ENCODE results near the gene MRPL52. TPM values are rescaled to one million over a fixed set of nuclear protein-coding genes. Genes with fewer than 3 reads are reported as not detected.
A peak's percentile ranks its signal among the peaks of the same experiment; 100 is the strongest.

Gene MRPL52
- total and polyA plus RNA-seq, 2 of the 13 experiments (the other 11 are each of a cell fraction or from before 2014, with no cell fraction given), result 118 to 329 TPM

GRCh38 chr14:22854963-22855724 is 25.5 kb downstream of the MRPL52 start (continued):
- TF ChIP-seq POLR2AphosphoS2 (IDR thresholded peaks at IDR 0.05; ENCODE audit: low read depth, low read length), result no peak
- no peak for TF ChIP-seq ZNF331 (CRISPR knock-in tag; IDR thresholded peaks at IDR 0.05)
- TF ChIP-seq ZNF678 (CRISPR knock-in tag; IDR thresholded peaks at IDR 0.05), result no peak
- TF ChIP-seq ELK4 (CRISPR knock-in tag; IDR thresholded peaks at IDR 0.05; ENCODE audit: borderline replicate concordance), result no peak
- no peak for TF ChIP-seq ZNF383 (CRISPR knock-in tag; IDR thresholded peaks at IDR 0.05; ENCODE audit: borderline replicate concordance)
- TF ChIP-seq ZFP36L1 (CRISPR knock-in tag; IDR thresholded peaks at IDR 0.05), result no peak
- peak; percentile 15; the same call in 1 of the 2 replicates for TF ChIP-seq ELF1 (CRISPR knock-in tag; IDR thresholded peaks at IDR 0.05)
- TF ChIP-seq THAP7 (CRISPR knock-in tag; IDR thresholded peaks at IDR 0.05), result 0 out of 2 replicates have a peak, but pooled peaks have one; percentile 26
- no peak for TF ChIP-seq ZNF510 (CRISPR knock-in tag; IDR thresholded peaks at IDR 0.05; ENCODE audit: low read depth)
- no peak for TF ChIP-seq TBP (CRISPR knock-in tag; IDR thresholded peaks at IDR 0.05)
- TF ChIP-seq CAMTA2 (CRISPR knock-in tag; IDR thresholded peaks at IDR 0.05; ENCODE audit: borderline replicate concordance), result no peak
- no peak for TF ChIP-seq PREB (CRISPR knock-in tag; IDR thresholded peaks at IDR 0.05)
- peak; percentile 47; the same call in 1 of the 2 replicates for TF ChIP-seq FOXA3 (CRISPR knock-in tag; IDR thresholded peaks at IDR 0.05)
- no peak for TF ChIP-seq BRCA1 (CRISPR knock-in tag; IDR thresholded peaks at IDR 0.05)
- TF ChIP-seq ZNF644 (CRISPR knock-in tag; IDR thresholded peaks at IDR 0.05; ENCODE audit: low read depth), result no peak
- no peak for TF ChIP-seq THAP9 (CRISPR knock-in tag; IDR thresholded peaks at IDR 0.05; ENCODE audit: borderline replicate concordance)
- no peak for TF ChIP-seq THYN1 (CRISPR knock-in tag; IDR thresholded peaks at IDR 0.05; ENCODE audit: borderline replicate concordance, low read depth)
- no peak for TF ChIP-seq NR2F6 (IDR thresholded peaks at IDR 0.05)
- TF ChIP-seq NR2F6 (CRISPR knock-in tag; IDR thresholded peaks at IDR 0.05), result peak; percentile 29; the same call in 1 of the 2 replicates
- TF ChIP-seq BHLHE40 (IDR thresholded peaks at IDR 0.05; ENCODE audit: low read length), result no peak
- no peak for TF ChIP-seq TP53 (CRISPR knock-in tag; conservative IDR thresholded peaks at IDR 0.05)
- TF ChIP-seq ZNF709 (CRISPR knock-in tag; IDR thresholded peaks at IDR 0.05), result no peak
- TF ChIP-seq MAFG (CRISPR knock-in tag; IDR thresholded peaks at IDR 0.05), result no peak
- no peak for TF ChIP-seq ZNF451 (CRISPR knock-in tag; IDR thresholded peaks at IDR 0.05)
- no peak for TF ChIP-seq ONECUT2 (CRISPR knock-in tag; IDR thresholded peaks at IDR 0.05)
- no peak for TF ChIP-seq RARG (CRISPR knock-in tag; IDR thresholded peaks at IDR 0.05; ENCODE audit: low read depth)
- TF ChIP-seq HOXA5 (CRISPR knock-in tag; IDR thresholded peaks at IDR 0.05), result no peak
- TF ChIP-seq ZNF354B (CRISPR knock-in tag; IDR thresholded peaks at IDR 0.05), result no peak

Data from HepG2 (cell line).